ENCODE results near the gene NKD2.

- no peak for TF ChIP-seq CTCF (IDR thresholded peaks at IDR 0.05)
- no peak for TF ChIP-seq POLR2A (IDR thresholded peaks at IDR 0.05)
Measured at GRCh38 chr5:1030801-1031271, 22.2 kb downstream of the NKD2 start.
